HG02885 (cell line): ENCODE measurements around the gene TMEM225B.
"Not testable (repeated sequence)": the region's sequence is repeated elsewhere in the genome, so short reads cannot be mapped to it uniquely, and the experiment has no call there.

ENCODE experiments used
- ATAC-seq: cut with Tn5 transposase; IDR thresholded peaks from one replicate; pipeline ENCODE4 v1.9.1; 2021; ENCODE audit warnings: mild to moderate bottlenecking; ENCODE audit not compliant: unreplicated experiment, poor library complexity

The TMEM225B gene, protein sequence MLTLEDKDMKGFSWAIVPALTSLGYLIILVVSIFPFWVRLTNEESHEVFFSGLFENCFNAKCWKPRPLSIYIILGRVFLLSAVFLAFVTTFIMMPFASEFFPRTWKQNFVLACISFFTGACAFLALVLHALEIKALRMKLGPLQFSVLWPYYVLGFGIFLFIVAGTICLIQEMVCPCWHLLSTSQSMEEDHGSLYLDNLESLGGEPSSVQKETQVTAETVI

GRCh38 chr7:99597762-99598501 is at the start of gene TMEM225B:
TSS of gene TMEM225B (plus strand) at chr7:99598267. CDS start at chr7:99604389, 6,122 bp downstream.
- no peak for ATAC-seq

GRCh38 chr7:99549545-99549944 is 48.5 kb upstream of the TMEM225B start:
- not testable (repeated sequence) for ATAC-seq

DNA sequence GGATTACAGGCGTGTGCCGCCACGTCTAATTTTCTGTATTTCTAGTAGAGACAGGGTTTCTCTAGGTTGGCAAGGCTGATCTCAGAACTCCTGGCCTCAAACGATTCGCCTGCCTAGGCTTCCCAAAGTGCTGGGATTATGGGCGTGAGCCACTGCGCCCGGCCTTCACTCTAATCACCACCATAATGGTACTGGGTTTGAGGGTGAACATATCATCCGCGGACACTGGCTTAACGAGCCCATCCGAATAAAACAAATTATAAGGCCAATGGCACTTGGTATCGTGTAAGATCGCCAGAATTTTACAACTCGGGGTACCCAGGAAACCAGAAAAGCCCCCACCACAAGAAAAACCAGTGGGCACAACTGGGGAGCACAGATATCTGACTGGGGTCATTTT is 46.7 kb upstream of the TMEM225B start:
- no peak for ATAC-seq

- ATAC-seq = peak; percentile 99
These were observed 46.2 kb upstream of the TMEM225B start, which contains the start of gene FAM200A for GRCh38 chr7:99551767-99552463. TSS of gene FAM200A (minus strand) at chr7:99552114. CDS start at chr7:99548407, 3,707 bp downstream.

- ATAC-seq = no peak
These were observed 45.0 kb upstream of the TMEM225B start for GRCh38 chr7:99553039-99553438.

DNA sequence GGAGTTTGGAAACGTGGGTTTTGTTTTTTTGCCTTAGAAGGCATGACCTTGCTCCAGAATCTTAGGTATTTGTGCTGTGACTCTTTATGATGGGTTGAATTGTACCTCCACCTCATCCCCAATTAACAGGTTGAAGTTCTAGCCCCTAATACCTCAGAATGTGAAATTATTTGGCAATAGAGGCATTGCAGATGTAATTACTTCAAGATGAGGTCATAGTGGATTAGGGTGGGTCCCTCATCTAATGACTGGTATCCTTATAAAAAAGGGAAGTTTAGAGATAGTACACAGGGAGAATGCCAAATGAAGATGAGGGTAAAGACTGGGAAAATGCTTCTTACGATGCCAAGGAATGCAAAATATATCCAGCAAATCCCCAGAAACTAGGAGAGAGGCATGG is 43.1 kb upstream of the TMEM225B start:
- ATAC-seq = no peak

DNA sequence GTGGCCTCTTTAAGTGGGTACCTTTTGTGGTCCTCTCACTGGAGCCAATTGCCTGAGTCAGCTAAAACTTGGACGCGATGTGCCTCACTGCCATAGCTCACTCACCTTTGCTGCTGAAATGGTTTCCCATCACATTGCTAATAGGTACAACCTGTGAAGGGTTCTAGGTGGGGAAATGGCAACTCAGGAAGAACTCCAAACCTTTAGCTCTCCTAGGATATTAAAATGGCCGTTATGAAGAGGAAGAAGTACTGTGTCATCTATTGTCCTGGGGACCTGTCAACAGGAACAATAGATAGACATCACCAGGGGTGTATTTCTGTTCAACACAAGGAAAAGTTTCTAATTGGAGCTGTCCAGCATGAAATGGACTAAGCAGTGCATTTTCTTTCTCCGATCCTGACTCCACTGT is 40.9 kb upstream of the TMEM225B start:
- ATAC-seq = no peak

DNA sequence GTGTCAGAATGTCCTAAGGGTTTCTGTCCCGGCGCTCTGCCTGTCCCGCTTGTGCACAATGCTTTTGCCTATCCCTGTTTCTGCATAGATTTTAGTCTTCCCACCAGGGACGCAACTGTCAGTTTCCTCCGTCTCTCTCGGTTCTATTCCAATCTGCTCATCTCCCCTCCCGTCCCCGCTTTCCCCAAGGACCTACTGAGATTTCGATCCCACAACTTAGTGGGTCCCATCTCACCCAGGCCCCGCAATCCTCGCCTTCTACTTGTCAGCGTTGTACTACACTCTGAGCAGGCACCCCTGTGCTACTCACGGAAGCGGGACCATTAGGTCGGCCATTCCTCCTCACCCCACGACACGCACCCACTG is 40.1 kb upstream of the TMEM225B start:
- ATAC-seq = peak; percentile 50

DNA sequence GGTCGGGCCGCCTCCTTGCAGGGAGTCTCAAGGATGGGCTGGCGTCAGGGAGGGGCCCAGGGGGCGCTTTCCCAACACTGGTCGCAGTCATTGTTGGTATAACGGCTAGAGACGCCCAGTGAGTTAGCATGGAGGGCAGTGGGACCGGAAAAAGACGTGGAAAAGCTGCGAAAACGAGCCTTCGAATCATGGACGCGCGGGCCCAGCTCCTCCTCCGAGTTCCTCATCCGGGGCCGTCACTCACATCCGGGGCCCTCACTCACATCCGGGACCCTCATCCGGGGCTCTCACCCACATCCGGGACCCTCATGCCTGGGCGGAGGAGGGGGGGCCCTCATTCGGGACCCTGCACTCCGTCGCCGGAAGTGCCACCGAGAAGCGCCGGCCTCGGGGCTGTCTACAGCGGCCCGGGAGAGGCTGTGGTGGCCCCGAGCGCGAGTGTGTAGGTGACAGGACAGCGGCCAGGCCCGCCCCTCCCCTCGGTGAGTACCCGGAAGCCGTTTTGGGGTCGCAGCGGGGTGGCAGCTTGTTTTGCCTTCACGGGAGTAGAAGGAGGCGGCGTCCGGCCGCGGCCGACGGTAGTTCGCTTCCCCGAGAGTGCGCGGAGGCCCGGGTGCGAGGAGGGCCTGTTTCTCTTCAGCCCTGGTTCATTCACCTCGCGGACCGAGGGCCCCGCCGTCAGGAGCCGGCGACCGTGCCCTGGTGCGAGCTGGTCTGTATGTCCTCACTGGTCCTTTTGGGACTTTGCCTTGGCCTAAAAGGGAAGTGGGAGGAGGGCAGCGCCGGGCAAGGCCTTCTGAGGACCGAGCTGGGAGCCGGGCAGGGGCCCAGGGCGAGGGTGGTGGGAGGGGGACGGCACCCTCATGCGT is 39.5 kb upstream of the TMEM225B start, which contains the start of gene ZNF655:
TSS of gene ZNF655 (plus strand) at position 337 of the 869 bp plus-strand sequence. CDS start 1,918 bp downstream, outside the sequence.
- ATAC-seq = peak; percentile 89

DNA sequence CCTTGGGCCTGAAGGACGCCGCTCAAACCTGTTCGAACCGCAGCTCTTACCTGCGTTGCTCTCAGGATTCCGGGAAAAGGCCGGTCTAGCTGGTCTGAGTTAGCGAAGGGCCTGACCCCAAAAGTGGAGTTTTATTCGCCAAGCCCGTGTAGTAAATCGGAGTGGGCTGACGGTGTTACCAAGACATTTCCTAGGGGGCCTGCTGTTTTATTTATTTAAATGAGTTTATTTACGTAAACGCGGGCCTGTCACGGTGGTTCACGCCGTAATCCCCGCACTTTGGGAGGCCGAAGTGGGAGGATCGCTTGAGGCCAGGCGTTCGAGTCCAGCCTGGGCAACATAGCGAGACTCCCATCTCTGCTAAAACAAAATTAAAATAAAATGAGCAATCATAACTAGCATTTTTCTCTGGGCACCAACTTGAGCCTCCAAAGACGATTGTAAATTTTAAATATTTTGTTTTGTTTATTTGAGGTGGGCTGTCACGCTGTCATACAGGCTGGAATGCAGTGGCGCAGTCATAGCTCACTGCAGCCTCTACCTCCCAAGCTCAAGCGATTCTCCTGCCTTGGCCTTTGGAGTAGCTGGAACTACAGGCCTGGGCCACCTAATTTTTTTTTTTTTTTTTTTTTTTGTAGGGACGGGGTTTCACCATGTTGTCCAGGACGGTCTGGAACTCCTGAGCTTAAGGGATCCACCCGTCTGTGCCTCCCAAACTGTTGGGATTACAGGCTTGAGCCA is 38.7 kb upstream of the TMEM225B start:
- ATAC-seq = no peak

DNA sequence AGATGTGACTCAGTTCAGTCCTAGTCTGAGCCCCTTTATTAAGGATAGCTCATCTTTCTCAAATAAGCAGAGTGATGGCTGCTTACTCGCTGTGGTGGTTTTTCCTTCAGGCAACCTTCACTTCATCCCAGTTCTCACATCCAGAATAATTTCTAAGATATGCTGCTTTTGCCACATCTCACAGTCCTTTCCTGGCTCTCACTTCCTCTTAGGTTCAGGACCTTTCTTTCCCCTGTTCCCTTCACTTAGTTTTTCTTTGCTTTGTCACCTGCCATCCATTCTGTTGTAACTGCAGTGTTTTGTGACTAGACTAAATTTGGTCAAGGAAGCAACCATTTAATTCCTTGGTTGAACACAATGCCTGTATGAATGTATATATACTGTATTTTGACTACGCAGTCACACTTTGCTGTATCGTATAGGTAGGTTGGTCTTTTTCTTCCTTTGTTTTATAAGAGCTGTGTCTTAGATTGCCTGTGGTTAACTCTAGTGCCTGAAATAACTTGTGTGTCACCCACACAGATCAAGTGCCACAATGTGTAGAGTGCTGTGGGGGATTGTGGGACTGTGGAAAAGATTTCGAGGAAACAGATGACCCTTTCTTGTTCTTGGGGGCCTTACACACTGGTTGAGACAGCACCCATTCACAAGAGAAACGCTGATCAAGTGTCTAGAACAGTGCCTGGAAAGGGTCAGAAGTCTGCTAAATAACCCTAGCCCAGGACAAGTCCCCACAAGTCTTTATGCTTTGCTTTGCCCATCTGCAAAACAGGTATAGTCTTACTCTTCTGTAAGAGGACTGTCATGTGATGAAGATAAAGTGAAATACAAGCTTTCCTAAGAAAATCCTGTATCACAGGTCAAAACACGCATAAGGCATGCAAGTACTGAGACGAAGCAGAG is 37.0 kb upstream of the TMEM225B start:
- ATAC-seq = no peak

- no peak for ATAC-seq
These were observed 36.4 kb upstream of the TMEM225B start for GRCh38 chr7:99561737-99562051.

- no peak for ATAC-seq
These were observed 35.8 kb upstream of the TMEM225B start for GRCh38 chr7:99562114-99562784.

- ATAC-seq = no peak
These were observed 35.2 kb upstream of the TMEM225B start for GRCh38 chr7:99562832-99563231.

GRCh38 chr7:99563650-99564049 is 34.4 kb upstream of the TMEM225B start:
- ATAC-seq = no peak

DNA sequence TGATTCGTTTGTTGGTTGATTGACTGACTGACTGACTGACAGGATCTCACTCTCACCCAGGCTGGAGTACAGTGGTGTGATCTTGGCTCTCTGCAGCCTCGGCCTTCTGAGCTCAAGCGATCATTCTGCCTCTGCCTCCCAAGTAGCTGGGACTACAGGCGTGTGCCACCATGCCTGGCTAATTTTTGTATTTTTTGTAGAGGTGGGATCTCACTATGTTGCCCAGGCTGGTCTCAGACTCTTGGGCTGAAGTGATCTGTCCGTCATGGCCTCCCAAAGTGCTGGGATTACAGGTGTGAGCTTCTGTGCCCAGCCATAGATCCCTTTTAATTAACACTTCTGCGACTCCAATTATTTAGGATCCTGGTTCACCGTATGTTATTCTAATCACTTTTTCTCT is 29.3 kb upstream of the TMEM225B start:
- not testable (repeated sequence) for ATAC-seq

- ATAC-seq = no peak
These were observed 26.3 kb upstream of the TMEM225B start for GRCh38 chr7:99571768-99572167.

DNA sequence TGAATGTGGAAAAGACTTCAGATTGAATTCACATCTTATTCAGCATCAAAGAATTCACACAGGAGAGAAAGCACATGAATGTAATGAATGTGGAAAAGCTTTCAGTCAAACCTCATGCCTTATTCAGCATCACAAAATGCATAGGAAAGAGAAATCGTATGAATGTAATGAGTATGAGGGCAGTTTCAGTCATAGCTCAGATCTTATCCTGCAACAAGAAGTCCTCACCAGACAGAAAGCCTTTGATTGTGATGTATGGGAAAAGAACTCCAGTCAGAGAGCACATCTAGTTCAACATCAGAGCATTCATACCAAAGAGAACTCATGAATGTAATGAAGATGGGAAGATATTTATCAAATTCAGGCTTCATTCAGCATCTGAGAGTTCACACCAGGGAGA is 24.8 kb upstream of the TMEM225B start:
- no peak for ATAC-seq
